Mesothelial cell of epicardium (in vitro differentiated cells): Measurements from ENCODE around the gene SLC8A1. TPM values are rescaled to one million over a fixed set of nuclear protein-coding genes. Genes with fewer than 3 reads are reported as not detected.

Experiments
- DNase-seq, 2 experiments: peaks; one replicate each; pipeline ENCODE4 v3.0.0; 2021; ENCODE audit warnings: low spot score in 2 of 2; ENCODE audit not compliant: unreplicated experiment in 2 of 2
- H3K27ac Mint-ChIP-seq: 2 replicates; pipeline ENCODE4 v1.8.0; 2021; ENCODE audit warnings: mixed read lengths
- H3K27me3 Mint-ChIP-seq: 2 replicates; pipeline ENCODE4 v1.8.0; 2021; ENCODE audit warnings: low read depth, mixed read lengths
- H3K36me3 Mint-ChIP-seq: 2 replicates; pipeline ENCODE4 v1.8.0; 2021; ENCODE audit warnings: mixed read lengths
- H3K4me1 Mint-ChIP-seq: 2 replicates; pipeline ENCODE4 v1.8.0; 2021; ENCODE audit warnings: mixed read lengths
- H3K4me3 Mint-ChIP-seq: 2 replicates; pipeline ENCODE4 v1.8.0; 2021; ENCODE audit warnings: mild to moderate bottlenecking, moderate library complexity, mixed read lengths
- H3K9me3 Mint-ChIP-seq: 2 replicates; pipeline ENCODE4 v1.8.0; 2021; ENCODE audit warnings: mixed read lengths
- CTCF ChIP-seq: fragments of 200-600 bp; sonication (generic); IDR thresholded peaks from one replicate; pipeline ENCODE4 v1.5.0; 2021; ENCODE audit warnings: antibody characterized with exemption; ENCODE audit not compliant: unreplicated experiment
- total RNA-seq: library from RNA; stranded (reverse); gene quantifications from 3 replicates; pipeline ENCODE4 v1.2.1, GENCODE V29; 2021

SLC8A1 gene
- total RNA-seq, 1 donor from 2014 or later: 29.6 TPM

GRCh38 chr2:40208463-40208862 is 243.4 kb downstream of the SLC8A1 start:
- Mint-ChIP-seq H3K4me1 (peaks cover 10% of the 10 kb centered on the region), H3K27ac (no peak overlapping the region), H3K36me3 (no peaks in the 10 kb centered on the region), H3K27me3 (no peaks in the 10 kb centered on the region), H3K9me3 (no peaks in the 10 kb centered on the region), H3K4me3 (no peak overlapping the region)
- no peak for DNase-seq
- TF ChIP-seq CTCF: no peak

- H3K9me3 Mint-ChIP-seq: no peaks in the 10 kb centered on the region
- H3K4me1 Mint-ChIP-seq: peaks cover 31% of the 10 kb centered on the region
- no peaks in the 10 kb centered on the region for H3K27me3 Mint-ChIP-seq
- DNase-seq: no peak
- no peaks in the 10 kb centered on the region for H3K36me3 Mint-ChIP-seq
- H3K27ac Mint-ChIP-seq: no peak overlapping the region
- TF ChIP-seq CTCF: no peak
- no peak overlapping the region for H3K4me3 Mint-ChIP-seq
Measured at GRCh38 chr2:40204268-40204667, 247.6 kb downstream of the SLC8A1 start.

- no peak overlapping the region for H3K4me3 Mint-ChIP-seq
- no peaks in the 10 kb centered on the region for H3K36me3 Mint-ChIP-seq
- H3K27me3 Mint-ChIP-seq: no peaks in the 10 kb centered on the region
- TF ChIP-seq CTCF: no peak
- peak overlapping the region; percentile 51 for H3K27ac Mint-ChIP-seq
- no peaks in the 10 kb centered on the region for H3K9me3 Mint-ChIP-seq
- no peak for DNase-seq
- H3K4me1 Mint-ChIP-seq: peaks cover 34% of the 10 kb centered on the region
Measured at GRCh38 chr2:40202798-40203400, 249.0 kb downstream of the SLC8A1 start.

GRCh38 chr2:40201425-40201824 is 250.5 kb downstream of the SLC8A1 start:
- no peak overlapping the region for H3K27ac Mint-ChIP-seq
- H3K4me3 Mint-ChIP-seq: no peak overlapping the region
- no peaks in the 10 kb centered on the region for H3K27me3 Mint-ChIP-seq
- no peak for DNase-seq
- no peak for TF ChIP-seq CTCF
- no peaks in the 10 kb centered on the region for H3K36me3 Mint-ChIP-seq
- no peaks in the 10 kb centered on the region for H3K9me3 Mint-ChIP-seq
- H3K4me1 Mint-ChIP-seq: peaks cover 31% of the 10 kb centered on the region

- H3K4me1 Mint-ChIP-seq: peaks cover 31% of the 10 kb centered on the region
- H3K27ac Mint-ChIP-seq: no peak overlapping the region
- TF ChIP-seq CTCF: no peak
- DNase-seq: no peak
- H3K27me3 Mint-ChIP-seq: no peaks in the 10 kb centered on the region
- H3K36me3 Mint-ChIP-seq: no peaks in the 10 kb centered on the region
- H3K4me3 Mint-ChIP-seq: no peak overlapping the region
- H3K9me3 Mint-ChIP-seq: no peaks in the 10 kb centered on the region
Measured at GRCh38 chr2:40200366-40200915, 251.4 kb downstream of the SLC8A1 start.
